Activated T-helper 2 cell treated with anti-CD3 and anti-CD28 coated beads, Interferon-gamma antibody, Interleukin-2, Interleukin-4, amounts not matched to agents 10 μg/mL and 5 μg/mL and 100 μg/mL, durations not matched to agents 14 hours and 24 hours and 36 hours (primary cell): ENCODE data around the gene TPP1. TPM values are rescaled to one million over a fixed set of nuclear protein-coding genes. Genes with fewer than 3 reads are reported as not detected.

Experiments
- DNase-seq: peaks from one replicate; pipeline ENCODE4 v3.0.0; 2021; ENCODE audit warnings: low spot score
- H3K27ac Mint-ChIP-seq: one replicate; pipeline ENCODE4 v1.8.0; 2021; ENCODE audit warnings: mixed read lengths
- H3K27me3 Mint-ChIP-seq: one replicate; pipeline ENCODE4 v1.8.0; 2021; ENCODE audit warnings: low read depth, mixed read lengths
- H3K36me3 Mint-ChIP-seq: one replicate; pipeline ENCODE4 v1.8.0; 2021; ENCODE audit warnings: low read depth, mixed read lengths
- H3K4me1 Mint-ChIP-seq: one replicate; pipeline ENCODE4 v1.8.0; 2021; ENCODE audit warnings: low read depth, mixed read lengths
- H3K4me3 Mint-ChIP-seq: one replicate; pipeline ENCODE4 v1.8.0; 2021; ENCODE audit warnings: low read depth, mild to moderate bottlenecking, moderate library complexity, mixed read lengths
- H3K9me3 Mint-ChIP-seq: one replicate; pipeline ENCODE4 v1.8.0; 2021; ENCODE audit warnings: mixed read lengths
- intact Hi-C: fragments of 100-400 bp; cut with micrococcal nuclease; formaldehyde crosslinking; loops from one replicate; pipeline ENCODE4 v1.15.1; 2023
- total RNA-seq: library from RNA; stranded (reverse); gene quantifications from 2 replicates; pipeline ENCODE4 v1.2.3, GENCODE V29; 2022

Gene TPP1
- total RNA-seq, 1 donor from 2014 or later = 39.1 TPM

DNA sequence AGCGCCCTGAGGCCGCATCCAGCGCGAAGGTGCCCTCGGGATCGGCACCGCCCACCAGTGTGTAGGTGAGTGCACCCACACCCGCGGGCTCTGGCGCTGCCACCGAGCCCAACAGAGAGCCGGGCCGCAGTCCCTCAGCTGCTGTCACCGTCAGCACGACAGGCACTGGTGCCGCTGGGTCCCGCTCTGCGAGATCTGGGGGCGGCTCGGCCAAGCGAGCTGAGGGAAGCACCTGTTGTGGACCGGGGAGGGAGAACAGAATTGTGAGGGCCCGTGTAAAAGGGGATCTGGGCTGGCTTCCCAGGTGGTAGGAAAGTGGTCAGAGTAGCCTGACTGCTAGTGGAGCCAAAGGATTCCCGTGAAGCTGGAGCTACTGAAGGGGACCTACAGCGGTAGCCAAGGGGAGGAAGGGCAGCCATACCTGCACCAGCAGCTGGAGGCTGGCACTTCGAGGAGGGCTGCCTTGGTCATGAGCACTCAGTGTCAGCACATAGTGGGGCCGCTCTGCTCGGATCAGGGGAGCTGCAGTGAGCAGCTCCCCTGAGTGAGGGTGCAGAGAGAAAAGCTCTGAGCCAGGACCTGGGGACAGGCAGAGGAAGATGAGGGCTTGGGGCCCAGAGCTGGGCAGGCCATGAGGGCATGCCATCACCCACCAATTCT is 11.5 kb upstream of the TPP1 start:
- Mint-ChIP-seq H3K4me1 (peaks cover 13% of the 10 kb centered on the region), H3K4me3 (no peak overlapping the region), H3K27me3 (no peaks in the 10 kb centered on the region), H3K36me3 (no peaks in the 10 kb centered on the region), H3K9me3 (no peaks in the 10 kb centered on the region), H3K27ac (no peak overlapping the region)
- intact Hi-C loops = no loop called here
- no peak for DNase-seq

GRCh38 chr11:6629892-6630631 is 10.8 kb upstream of the TPP1 start:
- Mint-ChIP-seq H3K4me3 (no peak overlapping the region), H3K36me3 (no peaks in the 10 kb centered on the region), H3K27ac (no peak overlapping the region), H3K27me3 (no peaks in the 10 kb centered on the region), H3K4me1 (peaks cover 13% of the 10 kb centered on the region), H3K9me3 (no peaks in the 10 kb centered on the region)
- DNase-seq = no peak
- intact Hi-C loops = no loop called here

GRCh38 chr11:6629573-6629891 is 10.3 kb upstream of the TPP1 start:
- Mint-ChIP-seq H3K4me3 (no peak overlapping the region), H3K4me1 (peaks cover 13% of the 10 kb centered on the region), H3K27me3 (no peaks in the 10 kb centered on the region), H3K27ac (no peak overlapping the region), H3K9me3 (no peaks in the 10 kb centered on the region), H3K36me3 (no peaks in the 10 kb centered on the region)
- intact Hi-C loops = no loop called here
- DNase-seq = no peak

- H3K27me3 Mint-ChIP-seq = no peaks in the 10 kb centered on the region
- intact Hi-C loops = no loop called here
- H3K4me1 Mint-ChIP-seq = peaks cover 13% of the 10 kb centered on the region
- DNase-seq = no peak
- no peaks in the 10 kb centered on the region for H3K36me3 Mint-ChIP-seq
- no peaks in the 10 kb centered on the region for H3K9me3 Mint-ChIP-seq
- H3K27ac Mint-ChIP-seq = no peak overlapping the region
- no peak overlapping the region for H3K4me3 Mint-ChIP-seq
Observed at GRCh38 chr11:6628526-6628925, 9.3 kb upstream of the TPP1 start.

DNA sequence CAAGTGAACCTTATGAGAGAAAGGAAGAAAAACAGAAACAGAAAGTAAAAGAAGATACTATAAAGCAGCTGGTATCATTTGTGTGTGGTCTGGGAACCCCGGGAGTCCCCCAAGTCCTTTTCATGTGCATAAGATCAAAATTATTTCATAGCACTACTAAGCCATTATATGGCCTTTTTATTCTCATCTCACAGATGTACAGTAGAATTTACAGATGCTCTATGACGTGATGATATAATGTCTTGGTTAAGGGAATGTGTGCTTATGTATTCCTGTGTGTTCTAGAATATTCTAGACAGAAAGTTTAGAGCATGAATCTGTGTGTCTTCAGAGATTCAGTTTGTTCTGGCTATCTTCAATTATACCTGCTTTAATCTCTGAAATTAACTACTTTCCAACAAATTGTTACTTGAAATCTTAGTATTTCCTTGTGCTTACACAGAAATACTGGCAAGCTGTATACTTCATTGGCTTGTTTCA is 8.6 kb upstream of the TPP1 start:
- Mint-ChIP-seq H3K27me3 (no peaks in the 10 kb centered on the region), H3K4me3 (peak overlapping the region; percentile 54), H3K27ac (no peak overlapping the region), H3K9me3 (no peaks in the 10 kb centered on the region), H3K4me1 (peaks cover 13% of the 10 kb centered on the region), H3K36me3 (no peaks in the 10 kb centered on the region)
- no peak for DNase-seq
- intact Hi-C loops = no loop called here

DNA sequence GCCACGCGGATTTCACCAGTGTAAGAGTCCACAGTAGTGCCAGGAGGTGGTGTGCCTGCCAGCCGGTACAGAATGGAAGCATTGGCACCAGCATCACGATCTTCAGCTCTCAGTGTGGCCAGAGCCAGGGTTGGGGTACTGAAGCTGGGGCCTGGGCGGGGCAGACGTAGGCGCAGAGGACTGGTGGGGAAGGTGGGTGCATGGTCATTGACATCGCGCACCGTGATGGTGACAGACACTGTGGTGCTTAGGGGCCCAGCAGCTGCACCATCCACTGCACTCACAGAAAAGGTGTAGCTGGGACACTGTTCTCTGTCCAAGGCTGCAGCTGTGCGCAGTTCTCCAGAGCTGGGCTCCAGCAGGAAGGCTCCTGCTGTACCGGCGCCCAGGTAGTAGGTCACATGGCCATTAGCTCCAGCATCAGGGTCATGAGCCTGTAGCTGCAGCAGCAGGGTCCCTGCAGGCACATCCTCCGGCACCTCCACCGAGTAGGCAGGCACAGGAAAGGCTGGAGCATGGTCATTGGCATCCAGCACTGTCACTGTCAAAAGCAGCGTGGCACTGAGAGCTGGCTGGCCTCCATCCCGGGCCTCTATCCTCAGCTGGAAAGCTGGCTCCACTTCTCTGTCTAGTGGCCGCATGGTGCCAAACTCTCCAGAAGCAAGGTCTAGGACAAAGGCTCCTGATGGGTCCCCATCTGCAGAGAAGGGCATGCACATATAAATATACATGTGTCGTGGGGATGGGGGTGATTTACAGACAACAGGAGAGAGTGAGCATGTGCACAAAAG is 7.9 kb upstream of the TPP1 start:
- peaks cover 13% of the 10 kb centered on the region for H3K4me1 Mint-ChIP-seq
- H3K9me3 Mint-ChIP-seq = no peaks in the 10 kb centered on the region
- intact Hi-C loops = no loop called here
- H3K36me3 Mint-ChIP-seq = no peaks in the 10 kb centered on the region
- H3K27me3 Mint-ChIP-seq = no peaks in the 10 kb centered on the region
- H3K27ac Mint-ChIP-seq = no peak overlapping the region
- DNase-seq = no peak
- H3K4me3 Mint-ChIP-seq = peak overlapping the region; percentile 54

- no peaks in the 10 kb centered on the region for H3K36me3 Mint-ChIP-seq
- no peak overlapping the region for H3K4me3 Mint-ChIP-seq
- H3K27ac Mint-ChIP-seq = no peak overlapping the region
- peaks cover 13% of the 10 kb centered on the region for H3K4me1 Mint-ChIP-seq
- DNase-seq = no peak
- intact Hi-C loops = no loop called here
- no peaks in the 10 kb centered on the region for H3K27me3 Mint-ChIP-seq
- no peaks in the 10 kb centered on the region for H3K9me3 Mint-ChIP-seq
Observed at GRCh38 chr11:6625832-6626420, 6.7 kb upstream of the TPP1 start.

GRCh38 chr11:6625156-6625831 is 6.1 kb upstream of the TPP1 start:
- intact Hi-C loops = no loop called here
- Mint-ChIP-seq H3K9me3 (no peaks in the 10 kb centered on the region), H3K4me1 (peaks cover 13% of the 10 kb centered on the region), H3K27ac (no peak overlapping the region), H3K4me3 (no peak overlapping the region), H3K36me3 (no peaks in the 10 kb centered on the region), H3K27me3 (no peaks in the 10 kb centered on the region)
- no peak for DNase-seq

- Mint-ChIP-seq H3K36me3 (no peaks in the 10 kb centered on the region), H3K9me3 (no peaks in the 10 kb centered on the region), H3K4me3 (no peak overlapping the region), H3K27me3 (no peaks in the 10 kb centered on the region), H3K27ac (no peak overlapping the region), H3K4me1 (peaks cover 13% of the 10 kb centered on the region)
- DNase-seq = no peak
- intact Hi-C loops = no loop called here
Observed at GRCh38 chr11:6623391-6624363, 4.5 kb upstream of the TPP1 start.

GRCh38 chr11:6622261-6623171 is 3.3 kb upstream of the TPP1 start:
- no peak overlapping the region for H3K4me3 Mint-ChIP-seq
- no peaks in the 10 kb centered on the region for H3K36me3 Mint-ChIP-seq
- no peak for DNase-seq
- H3K27ac Mint-ChIP-seq = no peak overlapping the region
- no peaks in the 10 kb centered on the region for H3K27me3 Mint-ChIP-seq
- intact Hi-C loops = no loop called here
- peaks cover 7% of the 10 kb centered on the region for H3K4me1 Mint-ChIP-seq
- no peaks in the 10 kb centered on the region for H3K9me3 Mint-ChIP-seq

GRCh38 chr11:6621711-6622211 is 2.5 kb upstream of the TPP1 start:
- Mint-ChIP-seq H3K4me1 (peaks cover 6% of the 10 kb centered on the region), H3K27ac (no peak overlapping the region), H3K27me3 (no peaks in the 10 kb centered on the region), H3K4me3 (no peak overlapping the region), H3K36me3 (no peaks in the 10 kb centered on the region), H3K9me3 (no peaks in the 10 kb centered on the region)
- DNase-seq = no peak
- intact Hi-C loops = no loop called here
